Measurements from ENCODE around the gene MVD. TPM values are rescaled to one million over a fixed set of nuclear protein-coding genes. Genes with fewer than 3 reads are reported as not detected.

Gene MVD
- total and polyA plus RNA-seq, 10 of the 15 experiments (the other 5 are each of a cell fraction or from before 2014, with no cell fraction given): 5.0 to 147 (median 65.0) TPM

- ChIA-PET RAD21 (ENCODE audit: unreplicated experiment) (no interaction called here), SMC1A (ENCODE audit: uncharacterized antibody, unreplicated experiment) (no interaction called here), POLR2A (no interaction called here), CTCF (interaction anchor here (0.6 to 0.8 kb wide), 2 partner anchors 10 to 79 kb away, joined by 3 read pairs; no protein-coding TSS in a partner anchor)
- intact Hi-C loops (cut with micrococcal nuclease; ENCODE audit: unreplicated experiment): no loop called here
- in situ Hi-C loops (cut with MboI): no loop called here
- Histone ChIP-seq H3K27me3 (replicated peaks in 1 of 2; ENCODE audit: control insufficient read depth in 2 of 2, insufficient read depth in 2 of 2, low read length in 1 of 2) (no peaks in the 10 kb centered on the region), H3K9me3 (replicated peaks; ENCODE audit: control insufficient read depth, insufficient read depth, low read length) (no peaks in the 10 kb centered on the region), H3K9ac (ENCODE audit: control insufficient read depth, insufficient read depth, low read length) (no peak overlapping the region), H3K4me2 (ENCODE audit: control insufficient read depth, insufficient read depth) (no peak overlapping the region), H3K4me1 (ENCODE audit: control insufficient read depth, insufficient read depth, low read length) (peaks cover 18% of the 10 kb centered on the region), H4K20me1 (ENCODE audit: control insufficient read depth, insufficient read depth) (no peaks in the 10 kb centered on the region), H3K27ac (ENCODE audit: control insufficient read depth, insufficient read depth) (no peak overlapping the region), H3K79me2 (ENCODE audit: control insufficient read depth, insufficient read depth, low read length) (no peaks in the 10 kb centered on the region), H3K4me3 (no peak overlapping the region), H2AFZ (ENCODE audit: control insufficient read depth, low read depth, low read length) (no peak overlapping the region), H3K36me3 (ENCODE audit: control insufficient read depth in 2 of 2, insufficient read depth in 2 of 2, low read length in 1 of 2) (peaks cover 0 to 7% of the 10 kb centered on the region in 2 experiments; a peak in 2 of 4 replicates)
- no peak for DNase-seq (ENCODE audit: low read depth, low spot score)
- no peak for FAIRE-seq
- no peak for ATAC-seq
- no TSS peak for BruUV-seq (replicated peaks)
- TF ChIP-seq RBBP5 (conservative IDR thresholded peaks at IDR 0.05) (no peak), RB1 (IDR thresholded peaks at IDR 0.05; ENCODE audit: borderline replicate concordance) (no peak), NR2C2 (IDR thresholded peaks at IDR 0.05; ENCODE audit: borderline replicate concordance, control insufficient read depth, insufficient read length, low read depth) (no peak), YBX1 (IDR thresholded peaks at IDR 0.05) (no peak), E2F4 (IDR thresholded peaks at IDR 0.05; ENCODE audit: low read depth, low read length) (no peak), CTCF (IDR thresholded peaks at IDR 0.05 in 2 of 3, conservative IDR thresholded peaks at IDR 0.05 in 1 of 3; ENCODE audit: control insufficient read depth in 2 of 3, extremely low read depth in 1 of 3, insufficient read depth in 1 of 3, low read depth in 3 of 3, low read length in 3 of 3) (no peak)
- TF ChIP-seq, protein P1, sequence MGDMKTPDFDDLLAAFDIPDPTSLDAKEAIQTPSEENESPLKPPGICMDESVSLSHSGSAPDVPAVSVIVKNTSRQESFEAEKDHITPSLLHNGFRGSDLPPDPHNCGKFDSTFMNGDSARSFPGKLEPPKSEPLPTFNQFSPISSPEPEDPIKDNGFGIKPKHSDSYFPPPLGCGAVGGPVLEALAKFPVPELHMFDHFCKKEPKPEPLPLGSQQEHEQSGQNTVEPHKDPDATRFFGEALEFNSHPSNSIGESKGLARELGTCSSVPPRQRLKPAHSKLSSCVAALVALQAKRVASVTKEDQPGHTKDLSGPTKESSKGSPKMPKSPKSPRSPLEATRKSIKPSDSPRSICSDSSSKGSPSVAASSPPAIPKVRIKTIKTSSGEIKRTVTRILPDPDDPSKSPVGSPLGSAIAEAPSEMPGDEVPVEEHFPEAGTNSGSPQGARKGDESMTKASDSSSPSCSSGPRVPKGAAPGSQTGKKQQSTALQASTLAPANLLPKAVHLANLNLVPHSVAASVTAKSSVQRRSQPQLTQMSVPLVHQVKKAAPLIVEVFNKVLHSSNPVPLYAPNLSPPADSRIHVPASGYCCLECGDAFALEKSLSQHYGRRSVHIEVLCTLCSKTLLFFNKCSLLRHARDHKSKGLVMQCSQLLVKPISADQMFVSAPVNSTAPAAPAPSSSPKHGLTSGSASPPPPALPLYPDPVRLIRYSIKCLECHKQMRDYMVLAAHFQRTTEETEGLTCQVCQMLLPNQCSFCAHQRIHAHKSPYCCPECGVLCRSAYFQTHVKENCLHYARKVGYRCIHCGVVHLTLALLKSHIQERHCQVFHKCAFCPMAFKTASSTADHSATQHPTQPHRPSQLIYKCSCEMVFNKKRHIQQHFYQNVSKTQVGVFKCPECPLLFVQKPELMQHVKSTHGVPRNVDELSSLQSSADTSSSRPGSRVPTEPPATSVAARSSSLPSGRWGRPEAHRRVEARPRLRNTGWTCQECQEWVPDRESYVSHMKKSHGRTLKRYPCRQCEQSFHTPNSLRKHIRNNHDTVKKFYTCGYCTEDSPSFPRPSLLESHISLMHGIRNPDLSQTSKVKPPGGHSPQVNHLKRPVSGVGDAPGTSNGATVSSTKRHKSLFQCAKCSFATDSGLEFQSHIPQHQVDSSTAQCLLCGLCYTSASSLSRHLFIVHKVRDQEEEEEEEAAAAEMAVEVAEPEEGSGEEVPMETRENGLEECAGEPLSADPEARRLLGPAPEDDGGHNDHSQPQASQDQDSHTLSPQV (IDR thresholded peaks at IDR 0.05): no peak
- WGBS (ENCODE audit: insufficient coverage, insufficient replicate concordance, low lambda C conversion rate, missing lambda C conversion rate): 87% methylated on average over 15 of the region's 15 CpGs
These were observed 32.3 kb upstream of the MVD start for GRCh38 chr16:88695218-88695617.

Data from GM12878 (cell line).